ENCODE measurements around the gene VPS13D.

The VPS13D gene

GRCh38 chr1:12416101-12416500, 186.3 kb downstream of the VPS13D start:
- in situ Hi-C loops (cut with HindIII; ENCODE audit: low sequenced_read_pairs), result loop anchor here (25.0 kb wide), 1 partner anchor 96 kb away; no protein-coding TSS in a partner anchor

DNA sequence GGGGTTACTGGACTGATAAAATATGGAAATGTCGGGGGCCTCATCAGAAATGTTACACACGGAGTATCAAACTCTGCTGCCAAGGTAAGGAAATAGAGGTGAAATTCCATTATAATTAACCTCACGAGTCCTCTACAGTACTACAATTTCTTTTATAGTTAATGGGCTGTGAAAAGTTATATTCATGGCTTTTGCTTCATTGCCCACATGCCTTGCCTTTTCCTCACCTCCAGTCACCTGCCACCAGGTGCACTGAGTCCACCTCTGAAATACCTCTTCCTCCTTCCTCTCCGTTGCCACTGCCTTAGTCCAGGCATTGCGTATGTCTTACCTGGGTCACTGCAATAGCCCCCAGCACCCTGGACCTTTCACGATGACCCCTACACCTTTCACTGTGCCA, 186.9 kb downstream of the VPS13D start:
- in situ Hi-C loops (cut with HindIII; ENCODE audit: low sequenced_read_pairs), result loop anchor here (25.0 kb wide), 1 partner anchor 96 kb away; no protein-coding TSS in a partner anchor

- in situ Hi-C loops (cut with HindIII; ENCODE audit: low sequenced_read_pairs), result loop anchor here (25.0 kb wide), 1 partner anchor 95 kb away; no protein-coding TSS in a partner anchor
Observed at GRCh38 chr1:12417389-12417788, 187.6 kb downstream of the VPS13D start.

- in situ Hi-C loops (cut with HindIII; ENCODE audit: low sequenced_read_pairs), result loop anchor here (25.0 kb wide), 1 partner anchor 92 kb away; no protein-coding TSS in a partner anchor
Observed at GRCh38 chr1:12420171-12420570, 190.3 kb downstream of the VPS13D start.

DNA sequence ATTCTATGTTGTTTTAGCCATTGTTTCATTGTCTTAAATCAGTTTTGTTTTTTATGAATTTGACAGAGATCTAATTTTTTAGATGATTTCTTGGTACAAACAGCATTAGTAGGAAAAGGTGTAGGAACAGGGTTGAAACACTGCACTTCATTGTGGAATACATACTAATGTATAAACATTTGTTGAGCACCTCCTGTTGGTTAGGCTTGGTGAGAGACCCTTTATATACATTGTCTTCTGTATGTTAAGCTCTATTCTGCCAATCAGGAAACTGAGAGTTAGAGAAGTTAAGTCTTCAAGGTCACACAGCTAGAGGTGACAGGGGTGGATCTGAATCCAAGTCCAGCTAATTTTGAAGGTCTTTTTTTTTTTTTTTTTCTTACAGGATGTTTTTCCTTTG, 192.7 kb downstream of the VPS13D start:
- in situ Hi-C loops (cut with HindIII; ENCODE audit: low sequenced_read_pairs), result loop anchor here (25.0 kb wide), 1 partner anchor 90 kb away; no protein-coding TSS in a partner anchor

DNA sequence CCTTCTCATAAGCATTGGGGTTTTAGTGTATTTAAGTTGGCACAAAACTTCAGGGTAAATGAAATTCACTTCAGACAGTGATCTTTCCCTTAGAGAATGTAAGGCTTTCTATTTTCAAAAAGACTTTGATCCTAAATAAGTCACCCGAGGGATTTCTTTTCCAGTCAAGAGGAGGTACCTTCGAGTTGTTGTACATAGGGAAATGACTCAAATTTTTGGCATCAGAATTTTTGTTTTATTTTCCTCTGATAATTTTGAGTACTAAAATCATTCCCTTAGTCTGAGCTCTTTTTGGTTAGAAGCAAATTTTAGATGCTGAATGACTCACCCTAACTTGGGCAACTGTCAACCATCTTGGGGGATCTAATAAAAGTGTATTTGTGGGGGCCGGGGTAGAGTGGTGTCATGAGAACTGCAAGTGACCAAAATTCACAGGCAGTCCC, 194.3 kb downstream of the VPS13D start:
- in situ Hi-C loops (cut with HindIII; ENCODE audit: low sequenced_read_pairs), result loop anchor here (25.0 kb wide), 1 partner anchor 88 kb away; no protein-coding TSS in a partner anchor

DNA sequence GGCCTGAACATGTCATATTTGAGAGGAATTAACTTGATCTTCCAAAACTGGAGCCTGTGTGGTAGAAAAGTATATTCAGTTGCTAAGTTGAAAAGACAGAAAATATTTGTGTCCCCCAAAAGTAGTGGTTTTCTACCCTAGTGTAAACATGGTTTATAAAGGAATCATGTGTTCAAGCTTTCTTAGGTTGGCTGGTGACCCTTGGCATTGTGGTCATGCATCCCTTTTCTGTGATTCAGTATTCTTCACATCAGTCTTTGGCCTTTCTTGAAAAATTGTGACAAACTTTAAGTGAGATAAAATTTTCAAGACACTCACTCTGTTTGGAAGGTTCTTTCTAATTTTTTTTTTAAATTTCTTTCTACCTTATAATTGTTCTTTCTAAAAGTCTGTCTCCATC, 195.0 kb downstream of the VPS13D start:
- in situ Hi-C loops (cut with HindIII; ENCODE audit: low sequenced_read_pairs), result loop anchor here (25.0 kb wide), 1 partner anchor 88 kb away; no protein-coding TSS in a partner anchor

- in situ Hi-C loops (cut with HindIII; ENCODE audit: low sequenced_read_pairs), result no loop called here
Observed at GRCh38 chr1:12426030-12426429, 196.2 kb downstream of the VPS13D start.

GRCh38 chr1:12428334-12428733, 198.5 kb downstream of the VPS13D start:
- in situ Hi-C loops (cut with HindIII; ENCODE audit: low sequenced_read_pairs), result no loop called here

- in situ Hi-C loops (cut with HindIII; ENCODE audit: low sequenced_read_pairs), result no loop called here
Observed at GRCh38 chr1:12430525-12430924, 200.7 kb downstream of the VPS13D start.

DNA sequence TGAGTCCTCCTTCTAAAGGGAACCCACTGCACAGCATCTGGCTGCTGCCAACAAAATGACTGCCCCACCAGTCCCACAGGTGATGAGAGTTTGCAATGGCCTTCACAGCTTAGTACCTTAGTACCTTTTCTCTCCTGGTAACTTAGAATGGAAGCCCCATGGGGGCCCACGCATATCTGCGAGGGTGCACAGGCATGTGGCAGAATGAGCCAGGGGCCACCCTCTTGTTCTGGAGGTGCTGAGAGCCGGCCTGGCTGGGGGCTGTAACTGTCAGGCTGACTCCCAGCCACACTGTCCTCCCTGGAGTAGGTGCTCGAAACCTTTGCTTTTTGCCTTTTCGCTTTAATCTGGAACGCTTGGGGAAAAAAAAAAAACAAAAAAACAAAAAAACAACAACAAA, 203.1 kb downstream of the VPS13D start:
- in situ Hi-C loops (cut with HindIII; ENCODE audit: low sequenced_read_pairs), result no loop called here

- in situ Hi-C loops (cut with HindIII; ENCODE audit: low sequenced_read_pairs), result no loop called here
Observed at GRCh38 chr1:12433323-12434053, 203.7 kb downstream of the VPS13D start.

DNA sequence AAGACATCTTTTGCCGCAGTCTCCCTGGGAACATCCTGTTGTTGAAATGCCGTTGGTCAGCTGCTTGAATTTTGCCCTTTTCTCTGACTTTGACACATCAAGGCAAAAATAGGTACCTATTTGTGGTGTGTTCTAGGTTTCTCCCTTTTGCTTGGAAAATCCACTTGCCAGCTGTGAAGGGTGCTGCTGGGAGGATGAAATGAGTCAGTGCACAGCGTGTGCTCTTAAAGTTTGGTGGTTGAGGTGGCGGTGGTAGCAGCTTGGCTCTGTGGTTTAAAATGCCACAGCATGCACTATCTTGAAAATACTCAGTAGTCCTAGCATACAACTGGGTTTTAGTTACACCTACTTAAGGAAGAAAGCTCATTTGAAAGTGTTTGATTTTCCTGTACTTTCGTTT, 204.3 kb downstream of the VPS13D start:
- in situ Hi-C loops (cut with HindIII; ENCODE audit: low sequenced_read_pairs), result no loop called here

GRCh38 chr1:12434686-12435085, 204.9 kb downstream of the VPS13D start:
- in situ Hi-C loops (cut with HindIII; ENCODE audit: low sequenced_read_pairs), result no loop called here

- in situ Hi-C loops (cut with HindIII; ENCODE audit: low sequenced_read_pairs), result no loop called here
Observed at GRCh38 chr1:12435639-12436344, 206.0 kb downstream of the VPS13D start.

DNA sequence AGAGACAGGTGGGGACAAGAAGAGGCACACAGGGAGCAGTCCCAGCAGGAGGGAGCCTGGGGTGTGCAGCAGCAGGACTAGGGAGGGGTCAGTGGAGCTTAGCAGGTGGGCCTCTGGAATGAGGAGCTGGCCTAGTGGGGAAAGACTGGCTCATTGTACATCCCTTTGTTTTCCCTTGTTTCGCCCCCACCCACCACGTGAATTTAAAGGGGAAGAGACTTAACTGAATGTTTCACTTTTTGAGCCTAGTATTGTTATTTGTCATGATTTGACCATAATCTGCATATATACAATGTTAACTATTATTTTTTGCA, 206.5 kb downstream of the VPS13D start:
- in situ Hi-C loops (cut with HindIII; ENCODE audit: low sequenced_read_pairs), result no loop called here

GRCh38 chr1:12436817-12437599, 207.2 kb downstream of the VPS13D start:
- in situ Hi-C loops (cut with HindIII; ENCODE audit: low sequenced_read_pairs), result no loop called here

- in situ Hi-C loops (cut with HindIII; ENCODE audit: low sequenced_read_pairs), result no loop called here
Observed at GRCh38 chr1:12437629-12438028, 207.8 kb downstream of the VPS13D start.

DNA sequence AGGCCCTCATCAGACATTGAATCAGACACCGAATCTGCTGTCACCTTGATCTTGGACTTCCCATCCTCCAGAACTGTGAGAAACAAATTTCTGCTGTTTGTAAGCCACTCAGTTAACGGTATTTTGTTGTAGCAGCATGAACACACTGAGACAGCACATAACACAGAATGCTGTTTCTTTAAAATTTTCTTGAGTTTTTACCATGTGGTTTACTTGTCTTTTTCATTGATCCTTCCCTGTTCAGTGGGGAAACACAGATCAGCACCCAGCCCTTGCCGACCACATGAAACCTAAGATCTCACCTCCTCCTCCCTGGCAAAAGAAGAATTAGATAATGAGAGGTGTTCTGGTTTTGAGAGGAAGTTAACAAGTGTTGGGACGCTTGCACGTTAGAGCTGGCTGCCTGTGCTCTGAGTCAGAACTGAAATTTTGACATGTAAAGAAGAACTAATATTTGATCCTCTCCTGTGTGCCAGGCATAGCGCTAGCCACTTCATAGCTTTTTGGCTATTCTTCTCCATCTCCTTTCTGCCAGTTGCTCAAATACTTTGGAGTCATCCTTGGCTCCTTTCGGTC, 208.6 kb downstream of the VPS13D start:
- in situ Hi-C loops (cut with HindIII; ENCODE audit: low sequenced_read_pairs), result no loop called here

DNA sequence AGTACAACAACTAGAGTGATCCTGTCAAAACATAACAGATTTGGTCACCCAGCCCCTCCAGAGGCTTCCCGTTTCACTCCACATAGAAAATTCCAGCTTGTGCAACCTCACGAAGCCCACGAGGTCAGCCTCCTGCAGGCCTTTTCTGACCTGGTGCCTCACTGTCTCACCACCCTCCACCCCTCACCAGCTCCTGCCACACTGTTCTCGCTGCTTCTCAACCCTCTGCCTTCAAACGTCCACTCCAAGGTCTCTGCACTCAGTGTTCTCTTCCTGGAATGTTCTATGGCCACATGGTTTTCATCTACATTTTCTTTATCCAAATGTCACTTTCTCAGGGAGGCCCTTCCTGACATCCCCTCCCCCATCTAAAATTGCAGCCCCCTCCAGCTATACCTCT, 209.2 kb downstream of the VPS13D start:
- in situ Hi-C loops (cut with HindIII; ENCODE audit: low sequenced_read_pairs), result no loop called here

Measured in DLD1 (cell line).